GM12874 (cell line): Measurements from ENCODE around the gene ERFE.

Experiments
- TF ChIP-seq, protein P1 (sequence below): IDR thresholded peaks from 2 replicates; pipeline ENCODE4 v1.5.1; 2011; ENCODE audit warnings: low read depth, mild to moderate bottlenecking, control low read depth, low read length, moderate library complexity; ENCODE audit not compliant: insufficient read depth

ERFE gene

DNA sequence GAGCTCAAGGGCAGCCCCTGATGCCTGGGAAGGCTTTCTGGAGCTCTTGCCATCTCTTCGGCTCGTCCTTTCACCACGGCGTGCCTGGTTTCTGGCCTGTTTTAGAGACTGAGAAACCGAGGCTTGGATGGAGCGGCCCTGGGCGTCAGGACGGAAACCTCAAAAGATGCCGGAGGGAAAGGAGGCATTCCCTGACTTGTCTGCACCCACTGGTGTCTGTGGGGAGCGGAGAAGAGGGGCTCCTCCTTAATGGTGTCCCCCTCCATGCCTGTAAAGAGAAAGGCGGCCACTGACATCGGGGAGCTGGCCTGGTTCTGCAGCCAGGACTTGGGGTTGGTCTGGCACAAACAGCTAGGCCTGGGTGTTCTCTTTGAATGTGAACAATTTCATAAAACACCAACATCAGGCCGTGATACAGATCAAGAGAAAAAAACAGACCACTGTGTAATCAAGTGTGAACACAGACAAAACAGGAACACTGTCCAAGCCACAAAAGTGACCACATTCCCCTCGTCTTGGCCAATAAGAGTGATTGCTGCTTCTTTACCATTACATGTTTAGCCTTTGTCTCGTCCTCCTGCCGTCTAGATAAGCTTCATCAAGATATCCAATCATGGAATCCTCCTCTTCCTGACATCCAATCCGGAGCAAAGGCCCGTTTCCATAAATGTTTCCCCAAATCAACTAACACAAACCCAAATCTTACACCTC, 45.4 kb downstream of the ERFE start:
- TF ChIP-seq, protein P1, sequence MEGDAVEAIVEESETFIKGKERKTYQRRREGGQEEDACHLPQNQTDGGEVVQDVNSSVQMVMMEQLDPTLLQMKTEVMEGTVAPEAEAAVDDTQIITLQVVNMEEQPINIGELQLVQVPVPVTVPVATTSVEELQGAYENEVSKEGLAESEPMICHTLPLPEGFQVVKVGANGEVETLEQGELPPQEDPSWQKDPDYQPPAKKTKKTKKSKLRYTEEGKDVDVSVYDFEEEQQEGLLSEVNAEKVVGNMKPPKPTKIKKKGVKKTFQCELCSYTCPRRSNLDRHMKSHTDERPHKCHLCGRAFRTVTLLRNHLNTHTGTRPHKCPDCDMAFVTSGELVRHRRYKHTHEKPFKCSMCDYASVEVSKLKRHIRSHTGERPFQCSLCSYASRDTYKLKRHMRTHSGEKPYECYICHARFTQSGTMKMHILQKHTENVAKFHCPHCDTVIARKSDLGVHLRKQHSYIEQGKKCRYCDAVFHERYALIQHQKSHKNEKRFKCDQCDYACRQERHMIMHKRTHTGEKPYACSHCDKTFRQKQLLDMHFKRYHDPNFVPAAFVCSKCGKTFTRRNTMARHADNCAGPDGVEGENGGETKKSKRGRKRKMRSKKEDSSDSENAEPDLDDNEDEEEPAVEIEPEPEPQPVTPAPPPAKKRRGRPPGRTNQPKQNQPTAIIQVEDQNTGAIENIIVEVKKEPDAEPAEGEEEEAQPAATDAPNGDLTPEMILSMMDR, result no peak

DNA sequence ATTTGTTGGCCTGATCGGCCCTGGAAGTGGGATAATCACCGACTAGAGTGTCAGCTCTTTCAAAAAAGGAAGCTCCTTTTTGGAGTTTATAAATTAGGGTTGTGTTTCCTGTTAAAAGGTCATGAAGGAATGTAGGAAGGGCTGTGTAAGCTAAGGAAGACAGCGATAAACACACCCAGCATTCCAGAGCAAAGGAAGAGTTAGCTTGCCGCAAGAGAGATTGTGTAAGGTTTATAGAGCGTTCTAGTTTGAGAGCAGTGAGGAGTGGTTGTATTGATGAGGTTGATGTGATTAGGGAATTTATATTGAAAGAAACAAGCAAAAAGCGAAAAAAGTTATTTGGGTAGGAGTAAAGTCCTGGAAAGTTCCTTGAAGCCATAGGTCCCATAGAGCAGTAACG, 48.2 kb downstream of the ERFE start:
- TF ChIP-seq, protein P1, result no peak

DNA sequence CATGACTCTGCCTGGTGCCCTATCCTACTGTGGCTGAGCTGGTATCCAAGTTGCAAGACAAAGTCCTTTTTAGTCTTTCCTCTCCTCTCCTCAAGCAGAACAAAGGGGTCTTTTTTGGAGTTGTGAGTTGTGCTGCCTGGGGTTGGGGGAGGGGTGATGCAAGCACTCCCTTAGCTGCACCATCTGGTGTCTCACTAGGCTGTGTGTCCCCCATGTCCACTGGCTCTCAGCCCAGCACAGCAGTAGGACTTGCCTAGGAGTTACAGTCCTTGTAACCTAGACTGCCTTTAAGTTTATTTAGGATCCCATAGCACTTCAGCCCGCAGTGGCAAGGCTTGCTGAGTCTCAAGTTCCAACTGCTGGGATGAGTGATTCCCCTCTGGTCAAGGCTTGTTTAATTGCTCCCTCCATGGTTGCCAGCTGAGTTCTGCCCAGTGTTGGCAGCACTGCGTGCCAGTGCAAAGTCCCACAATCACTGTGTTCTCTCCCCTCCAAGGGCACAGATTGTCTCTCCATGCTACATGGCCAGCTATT, 57.9 kb downstream of the ERFE start:
- TF ChIP-seq, protein P1, result no peak
